Liver (tissue), 3 donors: ENCODE results near the gene WNT11.
"Not testable (repeated sequence)": the region's sequence is repeated elsewhere in the genome, so short reads cannot be mapped to it uniquely, and the experiment has no call there.

Source experiments
- FOXA1 ChIP-seq: IDR thresholded peaks from 2 replicates; pipeline ENCODE4 v1.6.1; 2016; ENCODE audit warnings: antibody characterized with exemption
- RAD21 ChIP-seq, 2 donors: IDR thresholded peaks; 2 replicates each; pipeline ENCODE4 v1.6.1; 2016; ENCODE audit warnings: antibody characterized with exemption in 2 of 2, mild to moderate bottlenecking in 2 of 2
- TAF1 ChIP-seq: conservative IDR thresholded peaks from 2 replicates; pipeline ENCODE4 v1.6.1; 2016; ENCODE audit warnings: antibody characterized with exemption, mild to moderate bottlenecking
- TF ChIP-seq, protein P1 (sequence below): fragments of 150-350 bp; IDR thresholded peaks from 2 replicates; pipeline ENCODE4 v1.5.1; 2017; ENCODE audit warnings: improper control_type of control experiment, low read depth, low read length; ENCODE audit not compliant: missing input control
- donor health status: healthy.
- donor health status: healthy.

DNA sequence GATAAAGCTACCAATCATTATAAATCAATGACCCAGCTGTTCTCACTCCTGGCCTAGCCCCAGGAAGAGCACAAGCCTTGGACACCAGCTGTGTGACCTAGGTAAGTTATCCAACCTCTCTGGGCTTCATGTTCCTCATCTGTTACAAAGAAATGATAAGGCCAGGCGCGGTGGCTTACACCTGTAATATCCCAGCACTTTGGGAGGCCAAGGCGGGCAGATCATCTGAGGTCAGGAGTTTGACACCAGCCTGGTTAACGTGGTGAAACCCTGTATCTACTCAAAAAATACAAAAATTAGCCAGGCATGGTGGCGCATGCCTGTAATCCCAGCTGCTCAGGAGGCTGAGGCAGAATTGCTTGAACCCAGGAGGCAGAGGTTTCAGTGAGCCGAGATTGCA is 7.6 kb downstream of the WNT11 start:
- TF ChIP-seq, protein P1, sequence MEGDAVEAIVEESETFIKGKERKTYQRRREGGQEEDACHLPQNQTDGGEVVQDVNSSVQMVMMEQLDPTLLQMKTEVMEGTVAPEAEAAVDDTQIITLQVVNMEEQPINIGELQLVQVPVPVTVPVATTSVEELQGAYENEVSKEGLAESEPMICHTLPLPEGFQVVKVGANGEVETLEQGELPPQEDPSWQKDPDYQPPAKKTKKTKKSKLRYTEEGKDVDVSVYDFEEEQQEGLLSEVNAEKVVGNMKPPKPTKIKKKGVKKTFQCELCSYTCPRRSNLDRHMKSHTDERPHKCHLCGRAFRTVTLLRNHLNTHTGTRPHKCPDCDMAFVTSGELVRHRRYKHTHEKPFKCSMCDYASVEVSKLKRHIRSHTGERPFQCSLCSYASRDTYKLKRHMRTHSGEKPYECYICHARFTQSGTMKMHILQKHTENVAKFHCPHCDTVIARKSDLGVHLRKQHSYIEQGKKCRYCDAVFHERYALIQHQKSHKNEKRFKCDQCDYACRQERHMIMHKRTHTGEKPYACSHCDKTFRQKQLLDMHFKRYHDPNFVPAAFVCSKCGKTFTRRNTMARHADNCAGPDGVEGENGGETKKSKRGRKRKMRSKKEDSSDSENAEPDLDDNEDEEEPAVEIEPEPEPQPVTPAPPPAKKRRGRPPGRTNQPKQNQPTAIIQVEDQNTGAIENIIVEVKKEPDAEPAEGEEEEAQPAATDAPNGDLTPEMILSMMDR, result not testable (repeated sequence)
- not testable (repeated sequence) for TF ChIP-seq FOXA1; RAD21 (IDR thresholded peaks at IDR 0.05); TAF1
